IPS-20b (cell line): ENCODE results near the gene PTPDC1.

Source experiments
- H3K27ac ChIP-seq: one replicate; pipeline ENCODE4 v1.5.1; 2013; ENCODE audit warnings: low read length
- H3K27me3 ChIP-seq: 2 replicates; pipeline ENCODE4 v1.6.1; 2013; ENCODE audit warnings: mild to moderate bottlenecking, low read length, inconsistent platforms; ENCODE audit not compliant: insufficient read depth
- H3K36me3 ChIP-seq: 2 replicates; pipeline ENCODE4 v1.6.1; 2013; ENCODE audit warnings: low read depth, mild to moderate bottlenecking, inconsistent platforms, low read length, moderate library complexity; ENCODE audit not compliant: insufficient read depth
- H3K4me1 ChIP-seq: 2 replicates; pipeline ENCODE4 v1.6.1; 2013; ENCODE audit warnings: mild to moderate bottlenecking, control low read depth, inconsistent platforms, low read length, moderate library complexity; ENCODE audit not compliant: insufficient read depth
- H3K4me3 ChIP-seq: 2 replicates; pipeline ENCODE4 v1.5.1; 2013; ENCODE audit warnings: mild to moderate bottlenecking, low read length, inconsistent platforms
- H3K9ac ChIP-seq: 2 replicates; pipeline ENCODE4 v1.6.1; 2013; ENCODE audit warnings: low read depth, mild to moderate bottlenecking, inconsistent platforms, low read length, moderate library complexity
- H3K9me3 ChIP-seq: 2 replicates; pipeline ENCODE4 v1.6.1; 2013; ENCODE audit warnings: mild to moderate bottlenecking, low read depth, low read length, inconsistent platforms; ENCODE audit not compliant: insufficient read depth

Gene PTPDC1

GRCh38 chr9:94084314-94084713 is at the start of gene PTPDC1:
PTPDC1 (plus strand) TSS chr9:94084464; CDS start chr9:94084531, 67 bp downstream.
- peaks cover 16% of the 10 kb centered on the region; the same call in 1 of the 2 replicates for H3K4me1 ChIP-seq
- no peaks in the 10 kb centered on the region for H3K27me3 ChIP-seq
- H3K27ac ChIP-seq: no peak within 1 kb of the TSS
- 0 out of 2 replicates have a peak within 1 kb of the TSS, but pooled peaks have one; percentile 1 for H3K9ac ChIP-seq
- H3K9me3 ChIP-seq: no peaks in the 10 kb centered on the region
- no peaks in the 10 kb centered on the region for H3K36me3 ChIP-seq
- H3K4me3 ChIP-seq: peak within 1 kb of the TSS; percentile 25; the same call in 1 of the 2 replicates

GRCh38 chr9:94034511-94034910 is 49.8 kb upstream of the PTPDC1 start:
- no peaks in the 10 kb centered on the region for H3K36me3 ChIP-seq
- H3K27ac ChIP-seq: no peak overlapping the region
- H3K9ac ChIP-seq: no peak overlapping the region
- H3K4me3 ChIP-seq: no peak overlapping the region
- no peaks in the 10 kb centered on the region for H3K4me1 ChIP-seq
- H3K27me3 ChIP-seq: peaks cover 21% of the 10 kb centered on the region
- no peaks in the 10 kb centered on the region for H3K9me3 ChIP-seq

- Histone ChIP-seq H3K4me1 (peaks cover 7% of the 10 kb centered on the region; the same call in 1 of the 2 replicates), H3K9me3 (no peaks in the 10 kb centered on the region), H3K27ac (no peak overlapping the region), H3K4me3 (no peak overlapping the region), H3K27me3 (no peaks in the 10 kb centered on the region), H3K36me3 (no peaks in the 10 kb centered on the region), H3K9ac (no peak overlapping the region)
These were observed 44.5 kb upstream of the PTPDC1 start for GRCh38 chr9:94039786-94040185.

GRCh38 chr9:94042516-94043360 is 41.5 kb upstream of the PTPDC1 start:
- H3K4me3 ChIP-seq: no peak overlapping the region
- no peaks in the 10 kb centered on the region for H3K9me3 ChIP-seq
- H3K9ac ChIP-seq: 0 out of 2 replicates have a peak overlapping the region, but pooled peaks have one; percentile 5

GRCh38 chr9:94054716-94055115 is 29.5 kb upstream of the PTPDC1 start:
- Histone ChIP-seq H3K4me1 (no peaks in the 10 kb centered on the region), H3K27ac (no peak overlapping the region), H3K9ac (no peak overlapping the region), H3K27me3 (no peaks in the 10 kb centered on the region), H3K36me3 (no peaks in the 10 kb centered on the region), H3K9me3 (peaks cover 21% of the 10 kb centered on the region), H3K4me3 (no peak overlapping the region)

More at GRCh38 chr9:94042516-94043360, 41.5 kb upstream of the PTPDC1 start:
- Histone ChIP-seq H3K27me3 (no peaks in the 10 kb centered on the region), H3K4me1 (peaks cover 7% of the 10 kb centered on the region; the same call in 1 of the 2 replicates), H3K27ac (no peak overlapping the region), H3K36me3 (no peaks in the 10 kb centered on the region)

- H3K27ac ChIP-seq: no peak overlapping the region
These were observed 27.8 kb upstream of the PTPDC1 start for GRCh38 chr9:94056442-94056974.

GRCh38 chr9:94057918-94058317 is 26.3 kb upstream of the PTPDC1 start:
- no peak overlapping the region for H3K4me3 ChIP-seq
- H3K27me3 ChIP-seq: no peaks in the 10 kb centered on the region
- H3K9ac ChIP-seq: no peak overlapping the region
- H3K36me3 ChIP-seq: no peaks in the 10 kb centered on the region
- no peaks in the 10 kb centered on the region for H3K4me1 ChIP-seq
- no peaks in the 10 kb centered on the region for H3K9me3 ChIP-seq
- no peak overlapping the region for H3K27ac ChIP-seq

More at GRCh38 chr9:94056442-94056974, 27.8 kb upstream of the PTPDC1 start:
- H3K9me3 ChIP-seq: peaks cover 7% of the 10 kb centered on the region
- no peak overlapping the region for H3K4me3 ChIP-seq
- no peaks in the 10 kb centered on the region for H3K4me1 ChIP-seq
- no peaks in the 10 kb centered on the region for H3K36me3 ChIP-seq
- H3K27me3 ChIP-seq: no peaks in the 10 kb centered on the region
- H3K9ac ChIP-seq: no peak overlapping the region

- peaks cover 3% of the 10 kb centered on the region; the same call in 1 of the 2 replicates for H3K4me1 ChIP-seq
- no peaks in the 10 kb centered on the region for H3K27me3 ChIP-seq
- no peak overlapping the region for H3K9ac ChIP-seq
- no peaks in the 10 kb centered on the region for H3K36me3 ChIP-seq
- no peaks in the 10 kb centered on the region for H3K9me3 ChIP-seq
- H3K4me3 ChIP-seq: no peak overlapping the region
- no peak overlapping the region for H3K27ac ChIP-seq
These were observed 22.4 kb upstream of the PTPDC1 start for GRCh38 chr9:94061864-94062263.

- Histone ChIP-seq H3K4me3 (no peak overlapping the region), H3K36me3 (no peaks in the 10 kb centered on the region), H3K4me1 (peaks cover 3% of the 10 kb centered on the region; the same call in 1 of the 2 replicates), H3K27me3 (no peaks in the 10 kb centered on the region), H3K9ac (no peak overlapping the region), H3K9me3 (peaks cover 1% of the 10 kb centered on the region; the same call in 1 of the 2 replicates), H3K27ac (no peak overlapping the region)
These were observed 18.7 kb upstream of the PTPDC1 start for GRCh38 chr9:94065535-94065961.

- H3K36me3 ChIP-seq: no peaks in the 10 kb centered on the region
- H3K4me1 ChIP-seq: peaks cover 3% of the 10 kb centered on the region; the same call in 1 of the 2 replicates
- H3K27me3 ChIP-seq: no peaks in the 10 kb centered on the region
- no peak overlapping the region for H3K4me3 ChIP-seq
- no peak overlapping the region for H3K9ac ChIP-seq
- peaks cover 7% of the 10 kb centered on the region; the same call in 1 of the 2 replicates for H3K9me3 ChIP-seq
- H3K27ac ChIP-seq: no peak overlapping the region
These were observed 16.0 kb upstream of the PTPDC1 start for GRCh38 chr9:94068257-94068656.

GRCh38 chr9:94076557-94076956 is 7.7 kb upstream of the PTPDC1 start:
- no peaks in the 10 kb centered on the region for H3K9me3 ChIP-seq
- no peaks in the 10 kb centered on the region for H3K27me3 ChIP-seq
- no peaks in the 10 kb centered on the region for H3K36me3 ChIP-seq
- no peak overlapping the region for H3K27ac ChIP-seq
- H3K4me3 ChIP-seq: no peak overlapping the region
- no peaks in the 10 kb centered on the region for H3K4me1 ChIP-seq
- no peak overlapping the region for H3K9ac ChIP-seq

GRCh38 chr9:94078086-94078485 is 6.2 kb upstream of the PTPDC1 start:
- H3K4me3 ChIP-seq: no peak overlapping the region
- no peaks in the 10 kb centered on the region for H3K27me3 ChIP-seq
- H3K9me3 ChIP-seq: no peaks in the 10 kb centered on the region
- no peaks in the 10 kb centered on the region for H3K4me1 ChIP-seq
- no peaks in the 10 kb centered on the region for H3K36me3 ChIP-seq
- H3K9ac ChIP-seq: no peak overlapping the region
- H3K27ac ChIP-seq: no peak overlapping the region
